ENCODE measurements around the gene MSH5.
A peak's percentile ranks its signal among the peaks of the same experiment; 100 is the strongest.

DNA sequence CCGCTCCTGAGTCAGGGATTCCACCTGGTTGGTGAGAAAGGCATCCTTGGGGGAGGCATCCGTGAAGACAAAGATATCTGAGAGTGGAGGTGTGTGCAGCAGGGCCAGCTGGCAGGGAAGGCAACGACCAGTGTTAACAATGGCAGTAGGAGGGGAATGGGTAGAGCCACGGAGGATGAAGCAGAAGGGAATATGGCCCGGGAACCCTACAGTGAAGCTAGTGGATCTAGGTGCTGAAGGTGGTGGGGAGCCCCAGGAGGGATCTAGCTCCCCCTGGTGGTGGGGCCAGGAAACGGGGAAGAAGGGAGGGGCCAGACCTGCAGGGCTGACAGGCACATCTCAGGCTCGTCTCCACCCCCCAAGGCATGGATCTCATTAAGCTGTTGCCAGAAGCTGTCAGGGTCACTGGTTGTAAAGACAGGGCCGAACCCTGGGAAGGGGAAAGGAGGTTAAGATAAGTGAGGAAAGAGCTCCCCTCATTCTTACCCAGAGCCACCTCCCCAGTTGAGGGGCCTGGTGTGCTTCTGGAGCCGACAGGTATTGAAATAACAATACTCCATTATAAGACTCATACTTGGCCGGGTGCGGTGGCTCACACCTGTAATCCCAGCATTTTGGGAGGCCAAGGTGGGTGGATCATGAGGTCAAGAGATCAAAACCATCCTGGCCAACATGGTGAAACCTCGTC, 30.0 kb downstream of the MSH5 start:
- TF ChIP-seq CTCF (IDR thresholded peaks at IDR 0.05; ENCODE audit: low read depth, low read length) (peak; percentile 96), MYC (IDR thresholded peaks at IDR 0.05; ENCODE audit: low read depth, low read length) (0 out of 2 replicates have a peak, but pooled peaks have one; percentile 11)

Data from NB4 (cell line).